ENCODE data around the gene SKIL. TPM values are rescaled to one million over a fixed set of nuclear protein-coding genes. Genes with fewer than 3 reads are reported as not detected.

SKIL gene
- total RNA-seq, 1 experiment from 2014 or later = 15.1 TPM

DNA sequence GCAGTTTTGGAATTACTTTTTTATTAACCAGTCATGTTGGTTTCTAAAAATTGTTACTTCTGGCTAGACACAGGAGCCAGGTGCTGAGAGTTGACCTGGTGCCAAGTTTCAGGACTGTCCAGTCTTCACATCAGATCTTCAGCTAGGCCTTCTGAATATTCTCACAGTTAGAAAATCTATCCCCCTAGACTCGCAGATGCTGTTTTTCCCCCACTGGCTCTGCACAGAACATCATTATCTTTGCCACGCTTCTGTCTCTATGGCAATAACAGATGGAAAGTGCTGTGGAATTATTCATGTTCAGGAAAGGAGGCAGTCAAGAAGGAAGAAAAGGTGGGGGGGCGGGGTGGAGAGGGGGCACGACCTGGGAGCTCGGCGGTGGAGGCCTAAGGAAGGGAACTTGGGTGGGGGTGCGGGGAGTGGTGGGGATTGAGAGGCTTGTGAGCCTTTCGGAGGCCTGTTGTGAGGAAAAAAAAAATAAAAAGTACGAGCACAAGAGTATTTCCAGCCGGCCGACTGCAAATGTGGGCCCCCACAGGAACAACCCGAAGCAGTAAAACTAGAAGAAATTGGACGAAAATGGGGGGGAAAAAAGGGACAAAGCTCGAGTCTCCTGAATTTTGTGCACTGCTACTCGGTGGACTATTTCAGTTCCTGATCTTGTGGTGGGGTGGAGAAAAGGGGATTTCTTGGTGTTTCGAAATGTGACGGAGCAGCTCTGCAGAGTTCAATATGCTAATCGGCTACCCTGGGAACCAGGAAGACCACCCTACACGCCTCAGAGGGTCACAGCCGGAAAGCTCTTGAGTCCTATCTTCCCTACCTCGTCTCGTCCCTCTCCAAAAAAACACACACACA, 1.5 kb upstream of the SKIL start:
- ChIA-PET POLR2A (no interaction called here), CTCF (no interaction called here), RAD21 (ENCODE audit: low non-redundant PET in 1 of 2, low total read pairs in 2 of 2, uncharacterized antibody in 2 of 2, unreplicated experiment in 2 of 2) (interaction anchor here in 1 of 2 experiments (0.7 kb wide), 1 partner anchor 56 kb away, joined by 3 read pairs; no protein-coding TSS in a partner anchor)
- Histone ChIP-seq H3K4me1 (ENCODE audit: control insufficient read depth in 1 of 2, insufficient read depth in 2 of 2, low read length in 2 of 2) (peaks cover 9 to 20% of the 10 kb centered on the region in 2 experiments), H2AFZ (ENCODE audit: low read depth, low read length, poor library complexity, severe bottlenecking) (peak overlapping the region; percentile 88), H3K79me2 (ENCODE audit: insufficient read depth, low read length) (no peaks in the 10 kb centered on the region), H3K4me2 (ENCODE audit: low read length) (peak overlapping the region; percentile 78), H3K27me3 (ENCODE audit: insufficient read depth, low read length) (no peaks in the 10 kb centered on the region), H3K9me3 (ENCODE audit: control insufficient read depth in 1 of 2, insufficient read depth in 1 of 2, low read depth in 1 of 2, low read length in 2 of 2) (no peaks in the 10 kb centered on the region), H4K20me1 (ENCODE audit: insufficient read depth) (no peaks in the 10 kb centered on the region), H3K27ac (ENCODE audit: low read depth, low read length) (peak overlapping the region; percentile 68), H3K4me3 (replicated peaks in 1 of 2; ENCODE audit: low read depth in 1 of 2, low read length in 2 of 2) (peak overlapping the region; percentile 35 to 44), H3K36me3 (ENCODE audit: control insufficient read depth in 1 of 2, insufficient read depth in 2 of 2, low read length in 2 of 2) (no peaks in the 10 kb centered on the region), H3K9me2 (ENCODE audit: insufficient read depth) (no peaks in the 10 kb centered on the region), H3K9ac (ENCODE audit: low read length) (peak overlapping the region; percentile 50)
- TF ChIP-seq CEBPB (IDR thresholded peaks at IDR 0.05; ENCODE audit: low read depth) = no peak
- TF ChIP-seq SIN3A (IDR thresholded peaks at IDR 0.05; ENCODE audit: low read depth) = no peak
- TF ChIP-seq, protein P1, sequence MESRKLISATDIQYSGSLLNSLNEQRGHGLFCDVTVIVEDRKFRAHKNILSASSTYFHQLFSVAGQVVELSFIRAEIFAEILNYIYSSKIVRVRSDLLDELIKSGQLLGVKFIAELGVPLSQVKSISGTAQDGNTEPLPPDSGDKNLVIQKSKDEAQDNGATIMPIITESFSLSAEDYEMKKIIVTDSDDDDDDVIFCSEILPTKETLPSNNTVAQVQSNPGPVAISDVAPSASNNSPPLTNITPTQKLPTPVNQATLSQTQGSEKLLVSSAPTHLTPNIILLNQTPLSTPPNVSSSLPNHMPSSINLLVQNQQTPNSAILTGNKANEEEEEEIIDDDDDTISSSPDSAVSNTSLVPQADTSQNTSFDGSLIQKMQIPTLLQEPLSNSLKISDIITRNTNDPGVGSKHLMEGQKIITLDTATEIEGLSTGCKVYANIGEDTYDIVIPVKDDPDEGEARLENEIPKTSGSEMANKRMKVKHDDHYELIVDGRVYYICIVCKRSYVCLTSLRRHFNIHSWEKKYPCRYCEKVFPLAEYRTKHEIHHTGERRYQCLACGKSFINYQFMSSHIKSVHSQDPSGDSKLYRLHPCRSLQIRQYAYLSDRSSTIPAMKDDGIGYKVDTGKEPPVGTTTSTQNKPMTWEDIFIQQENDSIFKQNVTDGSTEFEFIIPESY (IDR thresholded peaks at IDR 0.05; ENCODE audit: extremely low read depth, insufficient replicate concordance, low read length) = no peak
- TF ChIP-seq, protein P2, sequence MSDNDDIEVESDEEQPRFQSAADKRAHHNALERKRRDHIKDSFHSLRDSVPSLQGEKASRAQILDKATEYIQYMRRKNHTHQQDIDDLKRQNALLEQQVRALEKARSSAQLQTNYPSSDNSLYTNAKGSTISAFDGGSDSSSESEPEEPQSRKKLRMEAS (IDR thresholded peaks at IDR 0.05) = no peak
- TF ChIP-seq ELF1 (IDR thresholded peaks at IDR 0.05; ENCODE audit: borderline replicate concordance, low read depth) = no peak
- TF ChIP-seq POLR2AphosphoS5 (IDR thresholded peaks at IDR 0.05; ENCODE audit: low read depth, low read length) = no peak
- TF ChIP-seq FOSL1 (IDR thresholded peaks at IDR 0.05; ENCODE audit: low read depth) = no peak
- TF ChIP-seq, protein P3, sequence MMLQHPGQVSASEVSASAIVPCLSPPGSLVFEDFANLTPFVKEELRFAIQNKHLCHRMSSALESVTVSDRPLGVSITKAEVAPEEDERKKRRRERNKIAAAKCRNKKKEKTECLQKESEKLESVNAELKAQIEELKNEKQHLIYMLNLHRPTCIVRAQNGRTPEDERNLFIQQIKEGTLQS (IDR thresholded peaks at IDR 0.05) = no peak
- TF ChIP-seq, protein P4, sequence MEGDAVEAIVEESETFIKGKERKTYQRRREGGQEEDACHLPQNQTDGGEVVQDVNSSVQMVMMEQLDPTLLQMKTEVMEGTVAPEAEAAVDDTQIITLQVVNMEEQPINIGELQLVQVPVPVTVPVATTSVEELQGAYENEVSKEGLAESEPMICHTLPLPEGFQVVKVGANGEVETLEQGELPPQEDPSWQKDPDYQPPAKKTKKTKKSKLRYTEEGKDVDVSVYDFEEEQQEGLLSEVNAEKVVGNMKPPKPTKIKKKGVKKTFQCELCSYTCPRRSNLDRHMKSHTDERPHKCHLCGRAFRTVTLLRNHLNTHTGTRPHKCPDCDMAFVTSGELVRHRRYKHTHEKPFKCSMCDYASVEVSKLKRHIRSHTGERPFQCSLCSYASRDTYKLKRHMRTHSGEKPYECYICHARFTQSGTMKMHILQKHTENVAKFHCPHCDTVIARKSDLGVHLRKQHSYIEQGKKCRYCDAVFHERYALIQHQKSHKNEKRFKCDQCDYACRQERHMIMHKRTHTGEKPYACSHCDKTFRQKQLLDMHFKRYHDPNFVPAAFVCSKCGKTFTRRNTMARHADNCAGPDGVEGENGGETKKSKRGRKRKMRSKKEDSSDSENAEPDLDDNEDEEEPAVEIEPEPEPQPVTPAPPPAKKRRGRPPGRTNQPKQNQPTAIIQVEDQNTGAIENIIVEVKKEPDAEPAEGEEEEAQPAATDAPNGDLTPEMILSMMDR (IDR thresholded peaks at IDR 0.05 in 2 of 3, conservative IDR thresholded peaks at IDR 0.05 in 1 of 3; ENCODE audit: borderline replicate concordance in 1 of 3, insufficient read depth in 1 of 3, low read depth in 2 of 3, low read length in 2 of 3) = no peak
- no peak for TF ChIP-seq ZFX (IDR thresholded peaks at IDR 0.05)
- intact Hi-C loops (cut with micrococcal nuclease) = loop anchor here (2.0 kb wide), 1 partner anchor 583 kb away; the partner anchor contains the start of gene MYNN
- no peak for DNase-seq (ENCODE audit: low read depth, low spot score)
- ATAC-seq = no peak
- TSS peak; percentile 67 for BruUV-seq (replicated peaks)
